A549 (cell line): Measurements from ENCODE around the gene FCSK. TPM values are rescaled to one million over a fixed set of nuclear protein-coding genes. Genes with fewer than 3 reads are reported as not detected.

ENCODE experiments used
- ATAC-seq, 2 experiments: fragments of 200-7000 bp in 1 of 2; fragments of >200 bp in 1 of 2; cut with Nextera tagmentation in 1 of 2; cut with Tn5 transposase in 1 of 2; 3 replicates each; pipeline versions ENCODE4 v1.8.0 to v1.9.1; 2018 to 2020; ENCODE audit warnings: mild to moderate bottlenecking in 1 of 2, moderate library complexity in 1 of 2
- CTCF ChIA-PET: fragments of 300-600 bp; sonication (Branson Sonifier 250); formaldehyde crosslinking; extraction: SDS; loops from one replicate; lab custom pipeline; 2021; ENCODE audit warnings: antibody characterized with exemption, inconsistent platforms; lab: Yijun Ruan, JAX
- POLR2A ChIA-PET: fragments of 350-600 bp; formaldehyde crosslinking; extraction: SDS; loops from one replicate; lab custom pipeline; 2021; ENCODE audit warnings: antibody characterized with exemption, inconsistent platforms; lab: Yijun Ruan, JAX
- DNase-seq, 2 experiments: peaks; one replicate each; pipeline versions ENCODE4 v3.0.0 to v3.0.0-alpha.2; 2011 to 2016; ENCODE audit warnings: low read depth in 1 of 2, low spot score in 1 of 2
- FAIRE-seq: peaks from 2 replicates; lab custom pipeline; 2011; peaks lifted over from hg19 to GRCh38; lab: Jason Lieb, UNC
- H3K27ac ChIP-seq, 2 experiments: fragments of >200 bp; sonication (Bioruptor Twin); formaldehyde crosslinking; 3 replicates each; pipeline ENCODE4 v1.5.1; 2016 to 2017
- H3K4me1 ChIP-seq: fragments of >200 bp; sonication (Bioruptor Twin); formaldehyde crosslinking; 3 replicates; pipeline ENCODE4 v1.6.1; 2016
- H3K4me2 ChIP-seq: fragments of >200 bp; sonication (Bioruptor Twin); formaldehyde crosslinking; 3 replicates; pipeline ENCODE4 v1.6.1; 2016
- H3K4me3 ChIP-seq: fragments of >200 bp; sonication (Bioruptor Twin); formaldehyde crosslinking; 3 replicates; pipeline ENCODE4 v1.5.1; 2016
- H3K9me3 ChIP-seq: fragments of >200 bp; sonication (Bioruptor Twin); formaldehyde crosslinking; 3 replicates; pipeline ENCODE4 v1.6.1; 2016
- BHLHE40 ChIP-seq: IDR thresholded peaks from 2 replicates; pipeline ENCODE4 v1.6.1; 2012; ENCODE audit warnings: low read depth, low read length, inconsistent platforms
- CHD4 ChIP-seq: fragments of 200-600 bp; sonication (generic); IDR thresholded peaks from 2 replicates; pipeline ENCODE4 v1.6.1; 2016; ENCODE audit warnings: antibody characterized with exemption, mild to moderate bottlenecking, borderline replicate concordance
- EHMT2 ChIP-seq: fragments of 200-600 bp; sonication (generic); IDR thresholded peaks from 2 replicates; pipeline ENCODE4 v1.6.1; 2016; ENCODE audit warnings: antibody characterized with exemption, low read depth, mild to moderate bottlenecking, moderate library complexity
- FOSB ChIP-seq: fragments of 250-450 bp; sonication (Bioruptor Pico); IDR thresholded peaks from 2 replicates; pipeline ENCODE4 v1.5.0; 2020; ENCODE audit warnings: mild to moderate bottlenecking, moderate library complexity
- FOSL2 ChIP-seq, 2 experiments: fragments of 450-650 bp in 1 of 2; fragments of >200 bp in 1 of 2; sonication (Bioruptor Twin) in 1 of 2; formaldehyde crosslinking; IDR thresholded peaks; 2 replicates each; pipeline versions ENCODE4 v1.5.0 to v1.6.1; 2016 to 2020; ENCODE audit warnings: mild to moderate bottlenecking in 1 of 2, moderate library complexity in 1 of 2
- FOXS1 ChIP-seq: fragments of 250-450 bp; sonication (Bioruptor Pico); IDR thresholded peaks from 2 replicates; pipeline ENCODE4 v1.5.0; 2020; ENCODE audit warnings: mild to moderate bottlenecking, moderate library complexity
- GATA3 ChIP-seq: IDR thresholded peaks from 2 replicates; pipeline ENCODE4 v1.6.1; 2012; ENCODE audit warnings: borderline replicate concordance
- HDAC2 ChIP-seq: fragments of 200-600 bp; sonication (generic); IDR thresholded peaks from 2 replicates; pipeline ENCODE4 v1.6.1; 2016
- JUN ChIP-seq, 2 experiments: fragments of >200 bp; sonication (Bioruptor Twin); formaldehyde crosslinking; IDR thresholded peaks; 2 replicates in 1 of 2; 3 replicates in 1 of 2; pipeline ENCODE4 v1.6.1; 2016 to 2017
- KDM1A ChIP-seq: fragments of 200-600 bp; sonication (generic); IDR thresholded peaks from 2 replicates; pipeline ENCODE4 v1.6.1; 2016; ENCODE audit warnings: low read depth, mild to moderate bottlenecking
- MAFK ChIP-seq: fragments of 450-650 bp; IDR thresholded peaks from 2 replicates; pipeline ENCODE4 v1.6.1; 2014; ENCODE audit not compliant: partially characterized antibody
- MAZ ChIP-seq: fragments of 150-350 bp; IDR thresholded peaks from 2 replicates; pipeline ENCODE4 v1.6.1; 2014; ENCODE audit warnings: antibody characterized with exemption, low read depth, low read length, borderline replicate concordance
- POLR2A ChIP-seq: IDR thresholded peaks from 2 replicates; pipeline ENCODE4 v1.6.1; 2012; ENCODE audit warnings: mild to moderate bottlenecking, low read length
- RARB ChIP-seq: fragments of 250-450 bp; sonication (Bioruptor Pico); IDR thresholded peaks from 2 replicates; pipeline ENCODE4 v1.8.0; 2021; ENCODE audit warnings: mild to moderate bottlenecking, moderate library complexity
- RCOR1 ChIP-seq: fragments of 150-350 bp; IDR thresholded peaks from 2 replicates; pipeline ENCODE4 v1.6.1; 2014; ENCODE audit warnings: antibody characterized with exemption, low read length, low read depth
- SMC3 ChIP-seq: fragments of >200 bp; sonication (Bioruptor Twin); formaldehyde crosslinking; IDR thresholded peaks from 3 replicates; pipeline ENCODE4 v1.6.1; 2018; ENCODE audit warnings: inconsistent platforms
- SREBF2 ChIP-seq: fragments of 450-650 bp; IDR thresholded peaks from 2 replicates; pipeline ENCODE4 v1.6.1; 2014; ENCODE audit warnings: mild to moderate bottlenecking, moderate library complexity
- TFCP2L1 ChIP-seq: fragments of 250-450 bp; sonication (Bioruptor Pico); IDR thresholded peaks from 2 replicates; pipeline ENCODE4 v1.5.0; 2021; ENCODE audit warnings: mild to moderate bottlenecking
- WGBS: methylation state at CpG from one replicate; pipeline ENCODE4 v1.1.6; 2017; ENCODE audit errors: missing lambda C conversion rate; 5-methylcytosine and 5-hydroxymethylcytosine counted together
- polyA plus RNA-seq, 4 experiments: library from polyadenylated mRNA; depleted of rRNA in 3 of 4; stranded (reverse); fragments of >200 nt; fragmentation: RNase III in 1 of 4; extraction: RNeasy Plus Mini Kit Qiagen cat#74134 plus additional on column Dnase treatment in 1 of 4; gene quantifications; 2 replicates in 3 of 4; 3 replicates in 1 of 4; pipeline ENCODE4 v1.2.3, GENCODE V29; 2011 to 2017

Gene FCSK
- polyA plus RNA-seq, 2 of the 4 experiments (the other 2 are of a cell fraction): 5.7 to 6.8 TPM

DNA sequence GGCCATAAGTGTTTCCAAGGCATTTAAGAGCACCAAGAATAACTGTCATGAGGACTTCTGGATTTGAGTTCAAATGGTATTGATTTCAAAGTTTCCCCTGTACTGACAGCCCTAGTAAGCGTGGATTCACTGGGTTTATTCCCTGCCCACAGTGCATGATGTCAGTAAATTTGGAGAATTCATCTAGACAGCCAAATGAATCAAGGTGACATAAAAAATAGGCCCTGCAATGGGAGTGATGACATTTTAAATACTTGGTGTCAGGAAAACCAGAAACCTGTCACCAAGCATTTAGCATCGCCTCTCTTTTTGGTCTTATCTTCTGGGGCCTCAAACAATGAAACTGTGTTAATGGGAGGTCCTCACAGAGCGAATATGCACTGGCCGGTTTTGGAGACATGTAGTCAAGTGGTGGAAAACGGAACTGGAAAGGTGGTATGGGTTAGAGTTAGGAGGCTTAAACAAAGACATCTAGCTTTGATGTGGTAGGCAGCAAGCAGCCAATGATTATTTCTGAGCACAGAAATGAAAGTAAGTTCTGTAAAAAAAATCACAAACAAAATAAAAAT lies 39.9 kb downstream of the FCSK start:
- DNase-seq: no peak
- CTCF ChIA-PET: interaction anchor here (0.9 to 2.5 kb wide), 8 partner anchors 11 to 160 kb away, joined by 3 to 8 read pairs (median 4); no protein-coding TSS in a partner anchor
- no peaks in the 10 kb centered on the region for H3K4me1 ChIP-seq
- H3K4me2 ChIP-seq: no peak overlapping the region
- ATAC-seq: no peak
- FAIRE-seq: no peak
- H3K27ac ChIP-seq: no peak overlapping the region
- POLR2A ChIA-PET: interaction anchor here (0.7 kb wide), 1 partner anchor 183 kb away, joined by 6 read pairs; no protein-coding TSS in a partner anchor
- TF ChIP-seq SREBF2 (no peak), GATA3 (no peak), JUN (IDR thresholded peaks at IDR 0.05) (no peak)
- WGBS: 89% methylated on average over 5 of the region's 5 CpGs
- no peak overlapping the region for H3K4me3 ChIP-seq
- H3K9me3 ChIP-seq: no peaks in the 10 kb centered on the region

DNA sequence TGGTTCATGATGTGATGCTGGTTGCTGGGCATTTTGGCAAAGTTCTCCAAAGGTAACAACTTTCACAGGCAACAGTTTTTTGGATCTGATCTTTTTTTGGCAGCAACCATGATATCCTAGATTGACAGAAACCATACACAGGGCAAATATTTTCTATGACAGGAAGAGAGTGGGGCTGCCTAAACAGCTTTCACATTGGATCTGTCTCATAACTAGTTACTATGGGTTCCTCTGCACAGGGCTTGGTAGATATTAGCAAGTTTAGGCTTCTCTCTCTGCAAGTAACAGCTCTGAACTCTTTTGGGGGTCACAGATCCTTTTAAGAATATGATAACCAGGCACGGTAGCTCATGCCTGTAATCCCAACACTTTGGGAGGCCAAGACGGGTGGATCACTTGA lies 40.4 kb downstream of the FCSK start:
- H3K4me3 ChIP-seq: no peak overlapping the region
- 93% methylated on average over 2 of the region's 2 CpGs for WGBS
- no peak overlapping the region for H3K4me2 ChIP-seq
- no peak for DNase-seq
- ChIA-PET POLR2A (interaction anchor here (0.7 kb wide), 1 partner anchor 182 kb away, joined by 6 read pairs; no protein-coding TSS in a partner anchor), CTCF (interaction anchor here (0.9 to 2.2 kb wide), 7 partner anchors 10 to 160 kb away, joined by 3 to 8 read pairs (median 3); no protein-coding TSS in a partner anchor)
- no peak overlapping the region for H3K27ac ChIP-seq
- no peak for FAIRE-seq
- H3K9me3 ChIP-seq: no peaks in the 10 kb centered on the region
- ATAC-seq: no peak
- no peaks in the 10 kb centered on the region for H3K4me1 ChIP-seq
- TF ChIP-seq KDM1A: no peak
- no peak for TF ChIP-seq GATA3
- no peak for TF ChIP-seq TFCP2L1 (CRISPR knock-in tag)
- TF ChIP-seq CHD4: no peak
- no peak for TF ChIP-seq RCOR1

DNA sequence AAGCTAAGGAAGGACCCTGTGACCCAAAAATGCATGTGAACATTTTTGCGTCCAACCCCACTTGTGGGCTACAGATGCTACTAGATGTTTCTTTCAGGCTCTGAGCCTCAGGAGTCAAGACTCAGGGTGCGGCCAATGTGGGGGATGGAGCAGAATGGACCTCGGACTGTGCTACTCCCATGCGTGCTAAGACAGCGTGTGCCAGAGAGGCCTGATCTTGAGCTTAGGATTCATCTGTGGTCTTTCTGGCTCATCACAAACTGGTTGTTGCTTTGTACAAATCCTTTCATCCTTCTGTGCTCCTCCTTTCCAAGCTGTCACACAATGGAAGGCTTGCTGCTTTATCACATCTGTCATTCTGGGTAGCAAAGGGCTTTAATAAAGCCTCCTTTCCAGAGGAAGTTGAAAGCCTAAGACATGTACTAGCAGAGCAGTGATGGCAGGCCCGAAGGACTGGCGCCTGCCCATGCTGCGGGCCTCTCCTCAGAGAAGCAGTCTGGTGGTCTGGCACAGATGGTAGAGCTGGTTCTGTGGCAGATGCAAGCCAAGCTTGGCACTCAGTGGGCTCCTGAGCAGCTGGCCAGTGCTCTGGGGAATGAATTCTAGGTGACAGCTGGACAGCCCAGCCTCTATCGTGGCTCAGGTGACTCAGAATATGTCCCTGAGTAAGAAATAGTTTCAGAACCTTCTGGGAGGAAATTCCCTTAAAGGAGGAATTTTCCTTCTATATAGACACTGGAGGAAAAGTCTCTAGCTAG lies 41.2 kb downstream of the FCSK start:
- no peak for FAIRE-seq
- 92% methylated on average over 9 of the region's 9 CpGs for WGBS
- CTCF ChIA-PET: interaction anchor here (0.9 to 2.2 kb wide), 8 partner anchors 14 to 159 kb away, joined by 3 to 8 read pairs (median 4); no protein-coding TSS in a partner anchor
- POLR2A ChIA-PET: no interaction called here
- no peaks in the 10 kb centered on the region for H3K4me1 ChIP-seq
- H3K4me2 ChIP-seq: no peak overlapping the region
- H3K9me3 ChIP-seq: no peaks in the 10 kb centered on the region
- H3K4me3 ChIP-seq: no peak overlapping the region
- no peak for TF ChIP-seq EHMT2
- no peak overlapping the region for H3K27ac ChIP-seq
- DNase-seq: no peak
- ATAC-seq: no peak; a peak in 1 of 6 replicates

DNA sequence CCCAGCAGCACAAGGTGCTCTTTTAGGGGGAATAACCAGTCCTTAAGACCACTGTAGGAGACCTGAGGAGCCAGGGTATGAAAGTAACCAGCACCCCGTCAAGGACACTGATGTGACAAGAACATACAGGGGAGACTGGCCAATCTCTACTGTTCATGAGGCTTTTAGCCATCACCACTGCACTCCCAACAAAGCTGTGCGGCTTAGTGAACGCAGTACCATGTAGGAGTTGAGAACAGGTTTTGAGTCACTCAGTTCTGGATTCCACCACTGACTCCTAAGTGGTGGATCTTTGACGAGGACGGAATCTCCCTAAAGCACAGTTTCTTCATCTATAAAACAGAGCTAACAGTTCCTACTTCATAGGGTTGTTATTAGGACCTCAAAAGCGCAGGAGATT lies 42.1 kb downstream of the FCSK start:
- no peak; a peak in 1 of 6 replicates for ATAC-seq
- WGBS: 93% methylated on average over 6 of the region's 6 CpGs
- no peak overlapping the region for H3K4me2 ChIP-seq
- no peak for DNase-seq
- no peak for FAIRE-seq
- POLR2A ChIA-PET: no interaction called here
- TF ChIP-seq RARB (CRISPR knock-in tag) (no peak), FOXS1 (CRISPR knock-in tag) (no peak), MAFK (no peak), CHD4 (no peak), FOSL2 (IDR thresholded peaks at IDR 0.05) (no peak), FOSL2 (CRISPR knock-in tag; IDR thresholded peaks at IDR 0.05) (no peak), HDAC2 (no peak), POLR2A (no peak), SREBF2 (no peak), FOSB (no peak), BHLHE40 (no peak), GATA3 (no peak), MAZ (no peak), SMC3 (no peak)
- H3K4me3 ChIP-seq: no peak overlapping the region
- CTCF ChIA-PET: interaction anchor here (0.6 to 2.2 kb wide), 9 partner anchors 9 to 278 kb away, joined by 3 to 10 read pairs (median 4); no protein-coding TSS in a partner anchor
- H3K27ac ChIP-seq: no peak overlapping the region
- no peaks in the 10 kb centered on the region for H3K9me3 ChIP-seq
- H3K4me1 ChIP-seq: no peaks in the 10 kb centered on the region
